ENCODE measurements around the gene CFAP99.
A peak's percentile ranks its signal among the peaks of the same experiment; 100 is the strongest.

Gene CFAP99

GRCh38 chr4:2412534-2412884, 6.2 kb upstream of the CFAP99 start:
- peak; percentile 43 for DNase-seq (ENCODE audit: low read depth)

GRCh38 chr4:2412885-2413716, 5.7 kb upstream of the CFAP99 start:
- peak; percentile 82 for DNase-seq (ENCODE audit: low read depth)

DNA sequence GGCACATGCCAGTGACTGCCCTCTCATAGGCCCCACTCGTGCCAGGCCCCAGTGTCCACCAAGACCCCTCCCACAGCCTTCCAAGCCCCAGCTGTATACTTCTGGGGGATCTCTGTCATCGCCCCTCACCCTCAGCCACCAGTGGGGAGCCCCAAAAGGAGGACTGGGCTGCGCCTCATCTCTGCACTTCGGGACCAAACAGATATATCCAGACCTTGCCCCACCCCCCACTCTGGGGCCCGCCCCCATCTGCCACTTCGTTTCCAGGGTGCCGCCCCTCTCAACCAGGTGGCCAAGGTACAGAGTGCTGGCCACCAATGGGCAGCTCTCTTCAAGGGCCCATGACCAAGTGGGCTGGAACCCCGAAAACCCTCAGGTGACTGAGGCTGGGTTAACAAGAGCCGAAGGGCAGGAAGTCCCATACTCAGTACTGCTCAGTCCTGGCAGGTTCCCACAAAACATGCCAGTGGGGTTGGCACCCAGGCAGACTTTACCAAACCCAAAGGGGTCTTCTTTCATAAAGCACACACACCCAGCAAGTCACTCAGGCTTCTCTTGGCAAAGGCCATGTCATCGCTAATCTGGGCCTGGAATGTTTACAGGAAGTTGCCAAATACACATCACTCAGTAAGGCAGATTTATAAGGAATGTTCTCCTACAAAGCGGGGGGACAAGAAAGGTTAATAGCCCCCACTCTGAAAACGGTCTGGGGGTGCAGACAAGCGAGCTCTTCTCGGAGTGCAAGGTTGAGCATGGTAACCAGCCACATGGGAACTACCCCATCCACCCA, 4.7 kb upstream of the CFAP99 start:
- DNase-seq (ENCODE audit: low read depth): no peak

- DNase-seq (ENCODE audit: low read depth): no peak
These were observed 3.5 kb upstream of the CFAP99 start for GRCh38 chr4:2415213-2415612.

- DNase-seq (ENCODE audit: low read depth): no peak
These were observed 2.7 kb upstream of the CFAP99 start for GRCh38 chr4:2415881-2416563.

DNA sequence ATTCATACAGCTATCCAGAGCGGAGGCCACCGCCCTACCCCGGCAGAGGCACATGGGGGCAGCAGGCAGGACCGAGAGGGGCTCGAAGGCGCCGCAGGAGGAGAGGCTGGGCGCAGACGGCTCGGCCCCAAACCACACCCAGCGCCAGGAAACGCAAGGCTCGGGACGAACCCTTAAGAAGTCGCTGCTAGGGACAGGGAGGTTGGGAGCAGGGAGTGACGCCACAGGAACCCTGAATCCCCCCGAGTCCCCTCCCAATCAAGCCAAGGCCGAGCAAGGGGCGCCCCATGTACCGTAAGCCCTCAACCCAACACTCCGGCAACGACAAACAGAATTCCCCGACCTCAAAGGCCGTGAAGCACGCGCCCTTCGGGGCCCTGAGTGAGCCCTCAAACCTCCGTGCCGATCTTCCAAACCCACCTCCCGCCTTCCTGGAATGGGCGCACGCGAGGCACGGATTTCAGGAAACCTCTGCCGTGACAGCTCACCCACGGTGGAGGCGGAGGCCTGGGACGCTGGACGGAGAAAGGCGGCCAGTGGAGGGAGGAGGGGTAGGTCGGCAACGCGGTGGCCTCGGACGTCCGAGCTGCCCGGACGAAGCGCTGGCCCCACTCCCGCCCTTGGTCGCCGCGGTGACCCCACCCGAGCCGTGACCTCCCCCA, 2.1 kb upstream of the CFAP99 start:
- DNase-seq (ENCODE audit: low read depth): no peak

- no peak for DNase-seq (ENCODE audit: low read depth)
These were observed 1.5 kb upstream of the CFAP99 start for GRCh38 chr4:2417226-2417764.

DNA sequence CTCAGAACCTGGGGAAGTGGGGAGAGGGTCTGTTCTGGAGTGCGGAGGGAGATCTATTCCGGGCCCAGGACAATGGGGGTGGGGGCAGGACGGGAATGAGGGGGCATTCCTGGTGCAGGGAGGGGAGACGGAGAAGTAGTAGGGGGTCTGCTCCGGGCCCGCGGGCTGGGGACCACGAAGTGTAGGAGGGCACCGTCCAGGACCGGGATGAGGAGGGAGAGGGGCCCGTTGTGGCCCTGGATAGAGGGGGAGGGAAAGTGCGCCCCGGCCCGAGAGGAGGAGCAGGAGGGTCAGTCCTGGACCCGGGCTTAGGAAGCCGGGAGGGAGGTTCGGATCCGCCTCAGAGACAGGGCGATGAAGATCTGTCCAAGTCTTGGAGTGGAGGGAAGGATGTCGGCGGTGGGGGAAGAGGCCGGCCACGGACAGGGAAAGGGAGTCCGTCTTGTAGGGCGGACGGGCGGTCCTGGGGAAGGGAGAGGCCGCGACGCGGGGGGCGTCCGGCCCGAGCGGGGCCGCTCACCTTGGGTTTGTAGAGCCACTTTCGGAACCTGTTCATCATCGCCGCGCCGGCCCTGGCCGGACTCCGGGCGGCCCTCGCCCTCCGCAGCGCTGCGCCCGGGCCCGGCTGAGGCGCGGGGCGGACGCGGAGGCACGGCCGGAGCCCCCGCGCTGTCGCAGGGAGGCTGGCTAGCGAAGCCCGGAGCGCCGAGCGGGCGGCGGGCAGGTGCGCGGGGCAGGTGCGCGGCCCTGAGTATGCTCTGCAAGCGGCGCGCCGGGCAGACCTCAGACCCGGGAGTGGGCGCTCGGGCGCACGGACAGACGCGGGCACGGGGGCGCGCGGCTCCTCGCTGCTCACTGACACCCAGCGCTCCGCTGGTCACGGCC, 748 bp upstream of the CFAP99 start, which contains the start of gene ZFYVE28:
Gene ZFYVE28 (minus strand): TSS at position 881 of the 885 bp plus-strand sequence. CDS start 322 bp downstream, at position 559.
- DNase-seq (ENCODE audit: low read depth): no peak

DNA sequence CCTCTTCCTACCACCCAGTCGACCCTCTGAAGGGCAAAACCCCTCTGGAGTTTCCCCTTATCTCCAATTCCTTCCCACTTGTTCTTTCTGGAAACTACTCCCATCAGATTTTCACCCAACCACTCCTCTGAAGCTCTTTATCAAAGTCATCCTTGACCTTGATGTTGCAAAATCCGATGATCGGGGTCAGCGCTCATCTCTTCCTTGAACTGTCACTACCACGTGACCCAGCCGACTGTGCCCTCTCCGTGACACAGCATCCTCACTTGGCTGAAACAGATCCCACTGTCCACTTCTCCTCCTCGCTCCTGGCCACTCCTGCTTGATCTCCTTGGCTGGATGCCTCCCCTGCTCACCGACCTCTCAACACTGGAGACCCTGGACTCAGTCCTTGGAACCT, 1.1 kb downstream of the CFAP99 start:
- DNase-seq (ENCODE audit: low read depth): no peak

DNA sequence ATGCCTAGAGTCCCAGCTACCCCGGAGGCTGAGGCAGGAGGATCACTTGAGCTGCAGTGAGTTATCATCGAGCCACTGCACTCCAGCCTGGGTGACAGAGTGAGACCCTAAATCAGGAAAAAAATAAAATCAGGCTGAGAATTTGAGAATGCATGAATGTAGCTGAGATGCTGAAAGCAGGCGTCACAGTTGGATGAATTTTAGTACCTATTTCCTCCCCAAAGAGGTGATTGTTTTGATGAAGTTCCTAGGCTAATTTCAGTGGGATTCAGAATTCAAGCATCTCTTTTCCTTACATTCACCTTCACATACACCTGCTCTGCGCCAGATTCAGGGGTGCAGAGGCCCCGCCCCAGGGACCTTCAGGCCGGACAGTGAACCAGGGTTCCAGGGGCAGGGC, 3.2 kb downstream of the CFAP99 start:
- DNase-seq (ENCODE audit: low read depth): no peak

GRCh38 chr4:2423066-2423465, 4.3 kb downstream of the CFAP99 start:
- DNase-seq (ENCODE audit: low read depth): no peak

DNA sequence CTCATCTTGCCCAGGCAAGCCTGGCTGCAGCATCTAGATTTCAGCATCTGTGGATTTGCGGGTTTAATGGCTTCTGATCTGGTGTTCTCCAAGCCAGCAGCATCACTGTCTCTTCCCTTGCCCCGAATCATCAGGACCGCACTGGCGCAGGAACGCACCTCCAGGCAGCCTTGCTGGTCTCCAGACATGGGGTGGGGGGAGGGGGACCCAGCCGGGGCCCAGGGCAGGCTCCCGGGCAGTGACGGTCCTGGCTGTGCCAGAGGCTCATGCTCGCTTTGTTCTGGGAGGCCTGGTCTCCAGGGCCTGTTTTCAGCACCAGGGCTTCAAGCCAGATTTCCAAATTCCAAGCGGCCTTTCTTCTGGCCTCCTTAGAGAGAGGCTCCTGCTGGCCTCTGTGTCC, 4.9 kb downstream of the CFAP99 start:
- DNase-seq (ENCODE audit: low read depth): no peak

DNA sequence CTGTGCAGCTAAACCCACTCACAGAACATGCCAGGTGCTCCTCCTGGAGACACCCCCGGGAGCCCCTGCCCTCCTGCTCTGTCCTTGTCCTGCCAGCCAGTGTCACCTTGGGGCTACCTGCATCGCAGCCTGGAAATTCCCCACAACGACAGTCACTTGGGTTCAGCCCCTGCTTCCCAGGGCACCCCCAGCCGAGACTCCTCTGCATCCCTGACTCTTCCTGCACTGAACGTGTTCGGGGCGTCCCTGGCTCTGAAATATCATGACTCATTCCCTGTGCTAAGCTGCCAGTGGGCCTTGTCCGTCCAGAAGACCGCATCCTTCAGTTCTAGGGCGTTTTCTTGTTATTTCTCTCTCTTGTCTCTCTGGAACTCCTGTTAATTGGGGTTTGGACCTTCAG, 5.8 kb downstream of the CFAP99 start:
- no peak for DNase-seq (ENCODE audit: low read depth)

DNA sequence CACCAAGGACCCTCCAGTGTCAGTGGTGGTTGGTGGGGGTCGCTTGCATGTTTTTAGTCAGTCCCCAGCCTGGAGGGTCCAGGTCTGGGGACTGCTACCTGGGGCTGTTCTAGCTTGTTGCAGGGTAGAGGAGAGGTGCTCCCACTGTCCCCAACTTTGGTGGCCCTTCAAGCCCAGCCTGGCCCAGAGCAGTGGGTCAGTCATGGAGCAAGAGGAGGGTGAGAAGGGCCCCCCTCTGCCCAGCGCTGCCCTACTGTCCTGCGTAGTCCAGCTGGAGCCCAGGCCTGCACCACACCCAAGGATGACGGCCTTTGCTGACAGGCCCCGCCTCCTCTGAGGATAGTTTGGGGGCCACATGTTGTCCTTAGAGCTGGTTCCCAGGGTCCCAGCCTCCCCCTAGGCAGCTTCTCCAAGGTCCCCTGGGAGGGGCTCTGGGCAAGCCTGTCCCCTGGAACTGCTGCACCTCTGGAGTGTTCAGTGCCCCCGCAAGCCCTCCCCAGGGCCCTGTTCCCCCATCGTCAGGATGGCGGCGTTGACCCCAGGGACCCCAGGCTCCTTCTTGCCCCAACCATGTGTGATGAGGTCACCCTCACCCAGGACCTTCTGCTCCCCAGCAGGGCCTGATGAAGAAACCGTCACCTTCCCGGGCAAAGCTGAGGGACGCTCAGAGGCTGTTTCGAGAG, 6.8 kb downstream of the CFAP99 start:
- no peak for DNase-seq (ENCODE audit: low read depth)

DNA sequence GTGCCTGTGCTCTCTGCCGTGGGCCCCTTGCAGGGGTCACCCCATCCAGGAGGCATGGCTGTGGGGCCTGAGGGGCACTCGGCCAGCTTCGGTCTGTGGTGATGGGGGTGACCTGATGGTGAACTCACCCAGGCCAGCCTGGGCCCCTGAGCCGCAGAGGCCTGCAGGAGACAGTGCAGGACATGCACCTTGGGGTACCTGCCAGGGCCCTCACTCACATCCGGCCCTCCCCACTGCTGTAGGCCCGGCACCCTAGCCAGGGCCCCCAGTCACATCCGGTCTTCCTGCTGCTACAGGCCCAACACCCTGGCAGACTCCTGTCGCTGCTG, 7.3 kb downstream of the CFAP99 start:
- DNase-seq (ENCODE audit: low read depth): no peak

DNA sequence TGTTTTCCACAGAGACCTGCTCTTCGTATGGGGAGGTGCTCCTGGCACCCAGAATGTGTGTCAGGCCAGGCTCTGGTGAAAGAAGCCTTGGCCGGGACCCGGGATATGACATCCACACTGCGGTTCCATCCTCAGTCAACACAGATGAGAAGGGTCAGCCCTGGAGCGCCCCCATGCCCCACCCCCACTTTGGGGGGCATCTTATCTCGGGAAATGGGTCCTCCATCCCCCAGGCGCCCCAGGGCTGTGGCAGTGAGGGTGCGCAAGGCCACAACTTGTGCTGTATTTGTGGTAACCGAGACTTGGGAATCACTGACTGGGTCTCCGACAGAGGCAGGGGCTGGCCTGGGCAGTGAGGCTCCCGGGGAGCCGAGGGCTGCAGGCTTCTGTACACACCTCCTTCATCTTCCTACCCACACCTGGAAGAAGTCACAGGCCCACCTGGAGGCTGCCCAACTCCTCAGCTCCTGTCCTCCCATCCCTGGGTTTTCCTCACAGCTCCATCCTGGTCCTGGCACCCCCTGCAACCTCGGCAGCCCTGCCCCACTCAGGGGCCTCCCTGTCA, 8.0 kb downstream of the CFAP99 start:
- no peak for DNase-seq (ENCODE audit: low read depth)

DNA sequence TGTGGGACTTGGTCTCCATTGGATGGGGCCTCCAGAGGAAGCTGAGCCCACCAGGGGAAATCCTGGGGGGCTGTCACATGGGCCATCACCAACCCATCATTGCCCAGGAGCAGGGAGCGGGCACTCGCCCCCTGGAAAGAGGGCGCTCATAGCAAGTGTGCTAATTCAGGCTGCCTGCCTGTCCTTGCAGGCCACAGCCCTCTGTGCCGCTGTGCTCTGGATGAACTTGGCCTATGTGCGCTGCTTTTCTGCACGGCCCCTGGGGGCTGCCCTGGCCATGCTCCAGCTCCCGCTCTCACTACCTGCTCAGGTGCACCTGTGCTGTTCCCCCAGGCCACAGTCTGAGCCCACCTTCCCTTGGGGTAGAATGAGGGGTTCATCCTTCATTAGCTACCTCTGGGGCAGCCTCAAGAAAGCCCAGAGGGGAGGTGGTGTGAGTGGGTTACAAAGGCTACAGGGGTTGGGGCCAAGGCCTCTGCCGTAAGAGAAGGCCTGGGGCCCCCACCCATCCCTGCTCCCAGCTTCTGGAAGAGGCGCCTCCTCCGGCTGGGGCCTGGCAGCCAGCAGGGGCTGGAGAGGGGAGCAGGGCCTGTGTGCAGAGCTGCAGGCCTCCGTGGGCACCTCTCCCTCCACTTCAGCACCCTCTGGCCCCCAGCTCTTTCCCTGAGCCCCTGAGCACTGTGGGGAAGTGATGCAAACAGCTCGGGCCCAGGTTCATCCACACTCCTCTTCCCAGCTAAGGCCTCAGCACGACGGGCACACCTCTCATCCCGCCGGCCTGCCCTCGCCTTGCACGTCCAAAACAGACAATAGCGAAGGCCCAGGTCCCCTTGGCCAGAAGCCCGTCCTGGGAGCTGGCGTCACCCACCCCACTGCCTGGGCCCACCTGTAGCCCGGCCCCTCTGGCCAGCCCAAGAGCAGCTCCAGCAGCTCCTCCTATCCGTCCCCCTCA, 8.9 kb downstream of the CFAP99 start:
- no peak for DNase-seq (ENCODE audit: low read depth)

DNA sequence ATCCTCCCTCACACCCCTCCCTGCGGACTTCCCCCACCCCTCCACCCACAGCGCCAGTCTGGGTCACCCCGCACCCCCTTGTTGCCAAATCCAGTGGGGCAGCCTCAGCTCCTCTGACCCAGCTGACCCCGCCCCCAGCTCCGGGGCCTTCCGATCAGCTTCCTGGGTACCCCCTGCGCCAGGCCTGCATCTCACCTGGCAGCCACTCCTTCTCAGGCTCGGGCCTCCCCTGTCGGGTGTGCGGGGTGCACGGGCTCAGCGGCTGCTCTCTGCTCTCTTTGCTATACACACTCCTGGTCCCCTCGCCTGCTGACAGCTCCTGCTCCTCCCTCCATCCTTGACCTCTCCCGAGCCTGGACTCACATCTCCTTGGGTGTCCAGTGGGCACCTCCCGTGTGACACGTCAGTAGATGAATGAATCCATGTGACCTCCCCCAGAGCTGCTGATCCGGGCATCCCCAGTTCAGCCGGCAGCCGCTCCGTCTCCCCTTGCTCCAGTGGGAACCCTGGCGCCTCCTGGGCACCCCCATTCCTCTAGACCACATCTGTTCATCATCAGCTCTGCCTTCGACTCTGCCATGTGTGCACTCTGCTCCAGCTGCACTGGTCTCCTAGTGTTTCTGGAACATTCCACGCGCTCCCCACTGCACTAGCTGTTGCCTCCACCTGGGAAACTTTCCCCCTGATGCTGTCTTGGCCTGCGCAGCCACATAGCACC, 9.9 kb downstream of the CFAP99 start:
- no peak for DNase-seq (ENCODE audit: low read depth)
